GM19193 (cell line): ENCODE data around the gene IQCK.

Source experiments
- POLR2A ChIP-seq: IDR thresholded peaks from 4 replicates; pipeline ENCODE4 v1.6.1; 2011; ENCODE audit not compliant: insufficient read depth, insufficient read length; ENCODE audit errors: extremely low read depth

Gene IQCK

DNA sequence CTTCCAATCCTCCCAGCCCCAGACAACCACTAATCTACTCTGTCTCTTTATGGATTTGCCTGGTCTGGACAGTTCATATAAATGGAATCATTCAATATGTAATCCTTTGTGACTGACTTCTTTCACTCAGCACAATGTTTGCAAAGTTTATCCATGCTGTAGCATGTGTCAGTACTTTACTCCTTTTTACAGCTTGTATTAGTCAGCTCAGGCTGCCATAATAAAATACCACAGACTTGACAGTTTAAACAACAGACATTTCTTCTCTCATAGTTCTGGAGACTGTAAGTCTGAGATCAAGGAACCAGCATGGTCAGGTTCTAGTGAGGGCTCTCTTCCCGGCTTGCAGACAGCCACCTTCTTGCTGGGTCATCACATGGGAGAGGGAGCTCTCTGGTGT is 125.3 kb downstream of the IQCK start:
- no peak for TF ChIP-seq POLR2A

DNA sequence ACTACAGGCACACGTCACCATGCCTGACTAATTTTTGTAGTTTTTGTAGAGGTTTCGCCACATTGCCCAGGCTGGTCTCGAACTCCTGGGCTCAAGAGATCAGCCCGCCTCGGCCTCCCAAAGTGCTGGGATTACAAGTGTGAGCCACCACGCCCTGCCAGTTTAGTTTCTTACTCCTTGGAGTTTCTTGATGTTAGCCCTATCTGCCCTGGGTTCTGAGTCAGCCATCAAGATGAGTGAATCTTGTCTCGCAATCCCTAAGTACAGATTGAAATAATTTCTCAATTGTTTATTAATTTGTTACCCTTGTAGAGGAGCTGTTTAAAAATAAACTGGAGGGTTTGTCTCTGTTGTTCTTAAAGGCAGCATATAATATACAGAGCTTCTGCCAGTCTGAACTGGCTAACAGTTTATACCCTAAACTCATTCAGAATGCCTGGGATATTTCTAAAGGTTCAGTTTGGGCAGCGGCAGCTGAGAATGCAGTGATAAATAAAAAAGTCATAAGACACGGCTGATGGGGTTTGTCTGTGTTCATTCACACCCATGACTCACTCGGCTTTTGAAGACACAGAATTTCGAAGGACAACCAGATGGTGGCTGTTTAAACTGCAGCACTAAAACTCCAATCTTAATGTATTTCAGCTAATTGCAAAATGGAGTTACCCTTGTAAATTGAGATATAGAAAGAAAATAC is 127.0 kb downstream of the IQCK start:
- TF ChIP-seq POLR2A, result no peak

DNA sequence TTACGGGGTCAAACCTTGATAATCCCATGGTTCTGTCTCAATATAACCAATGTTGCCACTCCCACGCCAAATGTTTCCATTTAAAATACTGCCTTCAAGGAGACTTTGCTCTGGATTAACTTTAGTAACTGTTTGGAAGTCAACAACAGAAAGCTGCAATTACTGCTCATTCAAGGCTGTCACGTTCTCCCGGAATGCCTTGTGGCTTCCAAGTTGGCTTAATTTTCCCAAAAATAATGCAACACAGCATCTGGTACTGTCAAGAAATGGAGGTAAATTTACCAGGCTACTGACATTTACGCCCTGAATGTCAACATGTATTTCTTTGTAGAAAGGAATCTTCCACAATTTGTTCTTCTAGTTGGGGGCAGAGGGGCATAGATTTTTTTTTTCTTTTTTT is 128.4 kb downstream of the IQCK start:
- no peak for TF ChIP-seq POLR2A

- TF ChIP-seq POLR2A, result no peak
Observed at GRCh38 chr16:19848756-19849155, 130.7 kb downstream of the IQCK start.

DNA sequence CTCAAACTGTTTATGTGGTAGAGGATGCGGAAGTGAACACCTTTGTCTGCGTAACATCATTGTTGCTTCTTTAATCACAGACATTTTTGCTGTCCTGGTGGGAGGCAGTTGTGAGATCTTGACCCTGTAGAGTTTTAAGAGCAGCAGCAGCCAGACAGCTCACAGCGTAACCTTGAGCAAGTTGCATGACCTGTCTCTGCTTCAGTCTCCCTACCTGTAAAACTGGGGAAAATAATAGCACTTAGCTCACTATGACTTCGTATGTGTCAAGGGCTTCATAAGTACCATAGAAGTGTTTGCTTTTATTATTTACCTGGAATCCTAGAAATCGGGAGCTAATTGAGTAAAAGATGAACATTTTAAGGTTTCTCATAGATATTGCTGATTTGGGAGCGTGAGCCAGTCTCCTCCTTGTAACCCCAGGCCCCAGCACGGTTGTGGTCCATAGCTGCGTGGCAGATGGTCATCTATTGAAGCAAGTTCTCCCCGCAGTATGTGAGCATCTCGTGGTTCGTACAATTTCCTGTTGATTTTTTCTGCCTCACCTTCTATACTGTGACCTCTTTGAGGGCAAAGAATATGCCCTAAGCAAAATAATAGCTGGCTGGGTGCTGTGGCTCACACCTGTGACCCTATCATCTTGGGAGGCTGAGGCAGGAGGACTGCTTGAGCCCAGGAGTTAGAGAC is 132.2 kb downstream of the IQCK start:
- no peak for TF ChIP-seq POLR2A

DNA sequence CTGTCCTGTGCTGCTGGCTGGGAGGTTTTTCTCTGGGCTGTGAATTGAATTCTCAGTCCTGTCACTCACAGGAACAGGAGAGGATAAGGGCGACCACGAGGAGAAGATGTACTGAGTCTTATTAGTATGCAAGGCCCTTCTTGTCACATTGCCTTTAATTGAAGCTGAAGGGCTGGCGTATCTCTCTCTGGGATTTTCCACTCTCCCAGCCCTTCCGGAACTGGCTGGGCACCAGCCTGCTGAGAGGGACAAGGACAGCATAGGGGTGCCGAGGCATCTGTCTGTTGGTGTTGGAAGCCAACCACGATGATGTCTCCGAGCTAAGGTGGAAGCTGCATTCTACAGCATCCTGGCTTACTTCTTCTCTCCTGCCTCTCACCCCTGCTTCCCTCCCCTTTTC is 133.4 kb downstream of the IQCK start:
- no peak for TF ChIP-seq POLR2A

GRCh38 chr16:19853132-19853741 is 135.2 kb downstream of the IQCK start:
- TF ChIP-seq POLR2A, result no peak

DNA sequence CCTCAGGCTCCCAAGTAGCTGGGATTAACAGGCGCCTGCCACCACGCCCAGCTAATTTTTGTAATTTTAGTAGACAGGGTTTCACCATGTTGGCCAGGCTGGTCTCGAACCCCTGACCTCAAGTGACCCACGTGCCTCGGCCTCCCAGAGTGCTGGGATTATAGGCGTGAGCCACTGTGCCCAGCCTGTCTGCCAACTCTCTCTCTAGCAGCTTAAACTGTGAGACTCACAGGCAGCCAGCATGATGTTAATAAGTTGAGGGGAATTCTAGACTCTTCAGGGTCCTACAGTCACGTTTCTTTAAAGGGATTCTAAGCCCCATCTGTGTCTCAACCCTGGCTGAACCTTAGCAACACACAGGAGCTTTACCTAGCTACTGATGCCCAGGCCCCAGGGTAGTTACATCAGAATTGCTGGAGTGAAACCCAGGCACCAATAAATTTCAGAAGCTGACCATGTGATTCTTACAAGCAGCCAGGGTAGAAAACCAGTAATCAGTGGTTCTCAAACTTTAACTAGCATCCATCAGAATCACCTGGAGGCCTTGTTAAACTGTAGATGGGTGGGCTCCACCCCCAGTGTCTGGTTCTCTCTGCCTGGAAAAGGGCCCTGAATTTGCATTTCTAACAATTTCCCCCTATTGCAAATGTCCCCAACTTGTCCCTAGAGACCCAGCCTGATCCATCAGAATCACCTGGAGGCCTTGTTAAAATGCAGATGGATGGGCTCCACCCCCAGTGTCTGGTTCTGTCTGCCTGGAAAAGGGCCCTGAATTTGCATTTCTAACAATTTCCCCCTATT is 135.9 kb downstream of the IQCK start:
- TF ChIP-seq POLR2A, result no peak

- TF ChIP-seq POLR2A, result no peak
Observed at GRCh38 chr16:19854543-19854876, 136.4 kb downstream of the IQCK start.

DNA sequence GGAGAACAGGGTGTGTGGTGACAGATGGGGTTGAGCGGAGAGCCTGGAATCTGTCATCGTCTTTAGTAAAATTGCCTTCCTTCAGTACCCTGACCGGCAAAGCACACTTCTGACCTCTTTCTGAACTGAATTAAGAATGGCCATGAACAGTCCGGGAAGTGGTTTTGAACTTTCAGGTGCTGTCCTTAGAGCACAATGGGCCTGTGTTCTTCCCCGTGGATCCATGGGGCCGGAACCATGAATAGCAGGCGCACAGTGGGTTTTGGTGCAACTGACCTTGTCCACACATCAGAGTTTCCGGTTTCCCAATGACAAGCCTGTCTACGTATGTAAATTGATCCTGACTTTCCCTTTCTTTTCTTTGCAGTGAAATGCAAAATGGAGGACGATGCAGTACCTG is 138.0 kb downstream of the IQCK start:
- TF ChIP-seq POLR2A, result no peak

- no peak for TF ChIP-seq POLR2A
Observed at GRCh38 chr16:19857593-19858339, 139.7 kb downstream of the IQCK start.

GRCh38 chr16:19858340-19859018 is 140.4 kb downstream of the IQCK start:
- TF ChIP-seq POLR2A, result no peak

GRCh38 chr16:19859166-19859565 is 141.1 kb downstream of the IQCK start:
- no peak for TF ChIP-seq POLR2A

DNA sequence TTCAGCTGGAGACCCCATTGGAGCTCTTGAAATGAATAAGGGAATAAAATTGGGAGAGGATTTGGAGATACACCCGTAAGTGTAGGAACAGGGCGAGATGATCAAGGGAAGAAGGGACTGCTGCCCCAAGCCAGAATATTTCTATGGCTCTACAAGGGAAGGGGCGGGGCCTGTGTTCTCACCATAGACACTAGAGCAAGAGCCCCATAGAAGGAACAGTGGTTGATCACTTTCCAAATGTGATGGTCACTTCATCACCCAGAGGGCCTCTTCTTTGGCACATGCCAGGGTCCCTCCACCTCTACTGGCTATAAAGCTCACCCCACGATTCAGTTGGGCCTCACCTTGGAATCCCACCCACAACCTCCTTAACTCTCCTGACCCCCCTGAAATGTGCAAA is 141.5 kb downstream of the IQCK start:
- TF ChIP-seq POLR2A, result no peak
